Heart right ventricle (tissue), 16 donors: ENCODE measurements around the gene PTGER3. TPM values are rescaled to one million over a fixed set of nuclear protein-coding genes. Genes with fewer than 3 reads are reported as not detected.
A peak's percentile ranks its signal among the peaks of the same experiment; 100 is the strongest.

Experiments used
- ATAC-seq, 8 donors: fragments of 200-7000 bp; cut with Tn5 transposase; one replicate each; pipeline ENCODE4 v1.9.1; 2020; ENCODE audit warnings: mild to moderate bottlenecking in 8 of 8, moderate library complexity in 8 of 8, moderate number of reproducible peaks in 1 of 8
- DNase-seq, 2 donors: peaks; one replicate each; pipeline ENCODE4 v3.0.0-alpha.2; 2020
- H3K27ac ChIP-seq, 10 donors: fragments of 200-600 bp; sonication (generic) in 2 of 10; one replicate each; pipeline versions ENCODE4 v1.5.0 to v1.8.0; 2020 to 2022; ENCODE audit warnings: mild to moderate bottlenecking in 3 of 10
- H3K27me3 ChIP-seq, 7 donors: fragments of 200-600 bp; one replicate each; pipeline ENCODE4 v1.8.0; 2021 to 2022; ENCODE audit warnings: mild to moderate bottlenecking in 2 of 7
- H3K36me3 ChIP-seq, 9 donors: fragments of 200-600 bp; sonication (generic) in 1 of 9; one replicate each; pipeline versions ENCODE4 v1.5.0 to v1.8.0; 2020 to 2022; ENCODE audit warnings: mild to moderate bottlenecking in 2 of 9
- H3K4me1 ChIP-seq, 9 donors: fragments of 200-600 bp; sonication (generic) in 1 of 9; one replicate each; pipeline versions ENCODE4 v1.5.0 to v1.8.0; 2020 to 2022; ENCODE audit warnings: mild to moderate bottlenecking in 4 of 9
- H3K4me3 ChIP-seq, 10 donors: fragments of 200-600 bp; sonication (generic) in 2 of 10; one replicate each; pipeline versions ENCODE4 v1.5.0 to v1.8.0; 2020 to 2022; ENCODE audit warnings: mild to moderate bottlenecking in 7 of 10, moderate library complexity in 2 of 10
- H3K9me3 ChIP-seq, 11 donors: fragments of 200-600 bp in 10 of 11; sonication (generic) in 2 of 11; one replicate each; pipeline versions ENCODE4 v1.5.0 to v1.8.0; 2013 to 2022; ENCODE audit warnings: mild to moderate bottlenecking in 2 of 11, control low read depth in 1 of 11, moderate library complexity in 1 of 11
- WGBS, 2 donors: extraction: QIAGEN DNeasy Blood & Tissue Kit; methylation state at CpG; one replicate each; pipeline ENCODE4 v1.1.7; 2013; ENCODE audit warnings: inconsistent platforms in 1 of 2; 5-methylcytosine and 5-hydroxymethylcytosine counted together
- intact Hi-C, 10 donors: fragments of 100-400 bp; cut with DNase I; formaldehyde crosslinking; loops; one replicate each; pipeline versions ENCODE4 v1.11.1 to v1.14.2; 2022
- polyA plus RNA-seq, 2 donors: library from polyadenylated mRNA; stranded (reverse); fragments of 200-250 nt; gene quantifications; one replicate each; pipeline ENCODE4 v1.2.3, GENCODE V29; 2013
- total RNA-seq, 10 donors: library from RNA; stranded (reverse); fragmentation: NEBNext Ultra II Directional in 3 of 10; extraction: Animal tissue kit (Norgen Biotek cat#: 25700) in 3 of 10; gene quantifications; one replicate each; pipeline versions ENCODE4 v1.2.1 to v1.2.4, GENCODE V29; 2021 to 2023
- TF ChIP-seq, protein P1 (sequence below), 9 donors: fragments of 200-600 bp; sonication (generic) in 2 of 9; IDR thresholded peaks; one replicate each; pipeline versions ENCODE4 v1.5.0 to v1.8.0; 2021 to 2022; ENCODE audit warnings: antibody characterized with exemption in 9 of 9, mild to moderate bottlenecking in 5 of 9, moderate library complexity in 1 of 9
- donor health status: Arrhythmogenic right ventricular cardiomyopathy.
- donor health status: ischemic (EF 13 %, LVEDD 7.1; RV severe dilation, severe dysfunction).
- donor health status: healthy with polysubstance abuse.
- donor health status: DM: no; HTN: yes; CAD: no.
- donor health status: DM: no; HTN: no; CAD: no.
- donor health status: ischemic (EF 25% LVEDD 6.9; RV normal size, moderate dysfunction).
- donor health status: ischemic (EF 25% LVEDD 5.7; RV mildly dilated, moderate dysfunction).
- donor health status: healthy.
- donor health status: DM: yes; HTN: yes; CAD: no.
- donor health status: Ischemic cardiomyopathy.
- donor health status: ischemic (EF 35%, LVEDD 5.7; RV mildly dilated, moderate dysfunction).
- donor health status: nonischemic (EF 11% LVEDD 7.7; RV severe dilation, severe dysfunction).
- donor health status: DM: yes; HTN: yes; CAD: no.
- donor health status: PGD.
- donor health status: ischemic (EF 29% LVEDD 5.4; RV normal size, mild dysfunction).
- donor health status: nonischemic (EF 23%, LVEDD 6.1; RV moderate dilation, normal function).

The PTGER3 gene
- total and polyA plus RNA-seq, 12 donors: 0.11 to 4.6 (median 1.0) TPM

DNA sequence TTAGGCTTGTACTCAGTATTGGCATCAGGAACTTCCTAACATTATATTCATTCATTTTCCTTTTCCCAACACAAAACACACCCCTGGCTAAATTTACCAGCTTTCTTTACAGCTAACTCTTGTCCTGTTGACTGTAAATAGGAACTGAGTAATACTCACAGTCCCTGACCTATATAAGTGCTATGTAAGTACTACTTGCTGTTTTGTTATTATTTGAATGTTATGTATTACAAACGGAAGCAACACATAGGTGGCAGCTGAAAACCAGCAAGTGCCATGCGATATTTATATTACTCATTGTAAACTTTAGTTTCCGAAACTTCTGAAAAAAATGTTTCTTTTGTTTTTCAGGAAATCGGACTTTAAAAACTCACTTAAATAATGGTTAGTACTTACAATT is 21.5 kb downstream of the PTGER3 start:
- Histone ChIP-seq H3K36me3 (no peaks in the 10 kb centered on the region), H3K4me1 (no peaks in the 10 kb centered on the region), H3K4me3 (no peak overlapping the region), H3K27ac (no peak overlapping the region), H3K9me3 (no peaks in the 10 kb centered on the region), H3K27me3 (peaks cover 0 to 15% (median 3%) of the 10 kb centered on the region in 7 donors)
- intact Hi-C loops: no loop called here
- DNase-seq: no peak
- 85 to 87% methylated on average over 4 of the region's 4 CpGs for WGBS, 2 donors
- no peak for ATAC-seq
- TF ChIP-seq, protein P1, sequence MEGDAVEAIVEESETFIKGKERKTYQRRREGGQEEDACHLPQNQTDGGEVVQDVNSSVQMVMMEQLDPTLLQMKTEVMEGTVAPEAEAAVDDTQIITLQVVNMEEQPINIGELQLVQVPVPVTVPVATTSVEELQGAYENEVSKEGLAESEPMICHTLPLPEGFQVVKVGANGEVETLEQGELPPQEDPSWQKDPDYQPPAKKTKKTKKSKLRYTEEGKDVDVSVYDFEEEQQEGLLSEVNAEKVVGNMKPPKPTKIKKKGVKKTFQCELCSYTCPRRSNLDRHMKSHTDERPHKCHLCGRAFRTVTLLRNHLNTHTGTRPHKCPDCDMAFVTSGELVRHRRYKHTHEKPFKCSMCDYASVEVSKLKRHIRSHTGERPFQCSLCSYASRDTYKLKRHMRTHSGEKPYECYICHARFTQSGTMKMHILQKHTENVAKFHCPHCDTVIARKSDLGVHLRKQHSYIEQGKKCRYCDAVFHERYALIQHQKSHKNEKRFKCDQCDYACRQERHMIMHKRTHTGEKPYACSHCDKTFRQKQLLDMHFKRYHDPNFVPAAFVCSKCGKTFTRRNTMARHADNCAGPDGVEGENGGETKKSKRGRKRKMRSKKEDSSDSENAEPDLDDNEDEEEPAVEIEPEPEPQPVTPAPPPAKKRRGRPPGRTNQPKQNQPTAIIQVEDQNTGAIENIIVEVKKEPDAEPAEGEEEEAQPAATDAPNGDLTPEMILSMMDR (IDR thresholded peaks at IDR 0.05): no peak

DNA sequence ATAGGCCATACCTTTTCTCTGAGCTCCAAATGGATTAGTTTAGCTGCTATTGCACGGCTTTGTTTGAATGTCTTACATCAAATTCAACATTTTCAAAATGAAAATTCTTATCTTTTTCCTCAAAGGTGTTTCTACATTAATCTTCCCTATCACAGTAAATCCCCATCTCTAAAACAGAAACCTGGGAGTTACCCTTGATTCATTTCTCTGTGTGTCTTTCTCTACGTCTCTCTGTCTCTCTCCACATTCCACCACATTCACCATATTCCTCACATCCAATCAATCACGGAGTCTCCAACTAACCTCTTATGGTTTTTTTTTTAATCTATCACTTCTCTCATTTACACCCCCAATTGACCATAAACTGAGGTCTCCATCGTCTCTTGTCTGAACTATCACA is 24.1 kb downstream of the PTGER3 start:
- Histone ChIP-seq H3K9me3 (no peaks in the 10 kb centered on the region), H3K27ac (no peak overlapping the region), H3K4me1 (peaks cover 0 to 11% (median 0%) of the 10 kb centered on the region in 9 donors), H3K27me3 (peaks cover 0 to 15% (median 3%) of the 10 kb centered on the region in 7 donors), H3K36me3 (no peaks in the 10 kb centered on the region), H3K4me3 (no peak overlapping the region)
- DNase-seq: no peak
- ATAC-seq: no peak
- TF ChIP-seq, protein P1 (IDR thresholded peaks at IDR 0.05): no peak
- 87 to 88% methylated on average over 4 of the region's 4 CpGs for WGBS, 2 donors
- intact Hi-C loops: no loop called here

DNA sequence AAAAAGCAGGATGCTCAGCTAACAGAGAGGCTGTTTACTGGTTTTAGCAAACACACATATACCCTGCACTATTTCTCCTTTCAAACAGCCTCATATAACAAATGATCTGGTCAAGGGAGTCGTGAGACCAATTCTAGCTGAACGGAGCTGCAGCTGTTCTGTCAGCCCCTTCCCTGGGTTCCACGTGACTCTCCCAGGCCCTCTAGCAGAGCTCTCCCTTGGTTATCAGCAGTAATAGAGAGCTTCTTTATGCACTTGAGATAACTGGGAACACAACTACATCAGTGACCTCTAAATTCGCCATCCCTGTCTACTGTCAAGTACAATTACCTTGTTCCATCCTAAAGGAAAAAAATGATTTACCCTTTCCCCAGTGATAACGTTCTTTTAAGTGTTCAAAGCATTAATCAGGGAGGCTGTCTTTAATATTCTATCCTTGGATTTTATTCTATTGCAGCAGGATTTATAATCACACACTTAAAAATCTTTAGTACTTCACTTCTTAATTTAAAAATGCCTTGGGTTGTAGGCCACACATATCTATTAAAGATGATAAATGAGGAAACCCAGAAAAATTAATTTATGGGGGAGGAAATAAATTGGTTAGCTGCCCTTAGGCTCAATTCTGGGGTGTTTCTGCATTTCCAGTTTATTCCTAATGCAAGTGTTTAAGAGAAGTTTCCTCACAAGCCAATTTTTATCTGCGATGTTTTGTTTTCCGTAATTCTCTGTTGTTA is 28.2 kb downstream of the PTGER3 start:
- TF ChIP-seq, protein P1 (IDR thresholded peaks at IDR 0.05): no peak
- ATAC-seq: peak in 6 of 8 donors; percentile 46 to 86 (median 70)
- no peak overlapping the region for H3K4me3 ChIP-seq
- intact Hi-C loops: no loop called here
- DNase-seq: no peak
- H3K9me3 ChIP-seq: no peaks in the 10 kb centered on the region
- H3K4me1 ChIP-seq: peaks cover 0 to 11% (median 0%) of the 10 kb centered on the region in 9 donors
- 37 to 42% methylated on average over 7 of the region's 7 CpGs for WGBS, 2 donors
- no peak overlapping the region for H3K27ac ChIP-seq
- H3K36me3 ChIP-seq: no peaks in the 10 kb centered on the region
- peaks cover 0 to 10% (median 3%) of the 10 kb centered on the region in 7 donors for H3K27me3 ChIP-seq

DNA sequence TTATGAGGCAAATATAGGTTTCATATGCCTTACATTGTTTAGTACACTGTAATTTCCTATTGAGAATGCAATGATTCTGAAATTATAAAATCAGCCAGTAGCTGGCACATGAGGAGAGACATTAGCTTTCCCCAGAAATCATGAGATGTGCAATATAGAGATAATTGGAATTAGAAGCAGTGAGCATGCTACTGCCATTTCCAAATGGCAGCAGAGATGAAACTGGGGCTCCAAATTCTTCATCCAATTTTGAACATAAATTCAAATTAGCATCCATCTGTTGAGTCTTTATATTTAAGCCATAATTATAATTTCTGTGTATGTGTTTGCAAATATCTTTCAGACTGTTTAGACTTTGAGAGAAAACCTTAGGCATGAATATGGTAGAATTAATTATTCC is 28.8 kb downstream of the PTGER3 start:
- TF ChIP-seq, protein P1 (IDR thresholded peaks at IDR 0.05): no peak
- intact Hi-C loops: no loop called here

More for the DNA sequence above, 28.8 kb downstream of the PTGER3 start:
- ATAC-seq: no peak
- H3K4me1 ChIP-seq: peaks cover 0 to 11% (median 0%) of the 10 kb centered on the region in 9 donors
- H3K4me3 ChIP-seq: no peak overlapping the region
- no peak for DNase-seq
- no peaks in the 10 kb centered on the region for H3K36me3 ChIP-seq
- H3K9me3 ChIP-seq: no peaks in the 10 kb centered on the region
- H3K27me3 ChIP-seq: peaks cover 0 to 10% (median 0%) of the 10 kb centered on the region in 7 donors
- no peak overlapping the region for H3K27ac ChIP-seq
